ENCODE results near the gene GLO1. TPM values are rescaled to one million over a fixed set of nuclear protein-coding genes. Genes with fewer than 3 reads are reported as not detected.

GLO1 gene
- total RNA-seq, 1 experiment from 2014 or later, result 125 TPM

DNA sequence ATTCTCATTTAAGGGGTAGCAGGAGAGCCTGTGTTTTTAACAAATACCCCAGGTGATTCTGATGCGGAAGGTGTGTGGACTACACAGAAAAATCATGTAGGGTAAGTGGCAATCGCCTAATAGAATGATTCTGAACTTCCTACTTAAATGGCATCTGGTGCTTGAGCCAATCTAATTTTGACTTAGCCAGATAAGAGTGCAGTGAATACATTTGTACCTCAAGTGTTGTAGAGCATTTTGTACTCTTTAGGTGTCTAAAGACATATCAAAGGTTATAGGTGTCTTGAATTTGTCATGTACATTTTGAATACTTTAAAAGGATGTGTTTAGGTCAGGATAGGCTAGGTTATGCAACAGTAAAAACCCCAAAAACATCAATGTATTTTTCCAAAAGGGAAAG lies 53.2 kb downstream of the GLO1 start:
- H3K4me1 ChIP-seq (ENCODE audit: control insufficient read depth, insufficient read depth, low read length), result no peaks in the 10 kb centered on the region
- H3K4me3 ChIP-seq (ENCODE audit: low read depth in 2 of 2, low read length in 2 of 2), result no peak overlapping the region
- no TSS peak for BruUV-seq (replicated peaks)
- TF ChIP-seq REST (IDR thresholded peaks at IDR 0.05; ENCODE audit: insufficient read depth in 1 of 2, low read depth in 2 of 2, low read length in 1 of 2) (no peak), TCF7L2 (IDR thresholded peaks at IDR 0.05; ENCODE audit: low read depth, low read length) (no peak), SIN3A (IDR thresholded peaks at IDR 0.05; ENCODE audit: borderline replicate concordance, insufficient read depth, low read depth, low read length) (no peak), CTCF (IDR thresholded peaks at IDR 0.05) (no peak), POLR2AphosphoS5 (IDR thresholded peaks at IDR 0.05; ENCODE audit: low read depth, low read length) (no peak)
- H3K36me3 ChIP-seq (ENCODE audit: control insufficient read depth, insufficient read depth, low read length), result no peaks in the 10 kb centered on the region
- CTCF ChIA-PET, result no interaction called here
- no peaks in the 10 kb centered on the region for H3K9me3 ChIP-seq (ENCODE audit: control insufficient read depth, insufficient read depth, low read depth, low read length)
- POLR2A ChIA-PET, result no interaction called here
- intact Hi-C loops (cut with micrococcal nuclease; ENCODE audit: unreplicated experiment), result no loop called here
- no peaks in the 10 kb centered on the region for H3K27me3 ChIP-seq (ENCODE audit: control insufficient read depth, insufficient read depth, low read length)
- in situ Hi-C loops (cut with HindIII; ENCODE audit: low pct_unique_long_range_greater_than_20kb, low sequenced_read_pairs), result no loop called here
- DNase-seq (ENCODE audit: low read depth, low spot score) (no peak), ATAC-seq (no peak)
- H3K27ac ChIP-seq (ENCODE audit: low read length), result no peak overlapping the region

GRCh38 chr6:38648629-38649028 lies 54.3 kb downstream of the GLO1 start:
- in situ Hi-C loops (cut with HindIII; ENCODE audit: low pct_unique_long_range_greater_than_20kb, low sequenced_read_pairs), result no loop called here
- H3K36me3 ChIP-seq (ENCODE audit: control insufficient read depth, insufficient read depth, low read length), result no peaks in the 10 kb centered on the region
- ATAC-seq (no peak), DNase-seq (ENCODE audit: low read depth, low spot score) (no peak)
- no peak overlapping the region for H3K27ac ChIP-seq (ENCODE audit: low read length)
- no peak for TF ChIP-seq REST (IDR thresholded peaks at IDR 0.05; ENCODE audit: insufficient read depth in 1 of 2, low read depth in 2 of 2, low read length in 1 of 2)
- no peak for TF ChIP-seq SIN3A (IDR thresholded peaks at IDR 0.05; ENCODE audit: borderline replicate concordance, insufficient read depth, low read depth, low read length)
- TF ChIP-seq TCF7L2 (IDR thresholded peaks at IDR 0.05; ENCODE audit: low read depth, low read length), result no peak
- no peak for TF ChIP-seq POLR2AphosphoS5 (IDR thresholded peaks at IDR 0.05; ENCODE audit: low read depth, low read length)
- no peak for TF ChIP-seq CTCF (IDR thresholded peaks at IDR 0.05)
- ChIA-PET CTCF (interaction anchor here (0.7 kb wide), 1 partner anchor 23 kb away, joined by 6 read pairs; no protein-coding TSS in a partner anchor), POLR2A (no interaction called here)
- H3K4me1 ChIP-seq (ENCODE audit: control insufficient read depth, insufficient read depth, low read length), result no peaks in the 10 kb centered on the region
- no TSS peak for BruUV-seq (replicated peaks)
- H3K27me3 ChIP-seq (ENCODE audit: control insufficient read depth, insufficient read depth, low read length), result no peaks in the 10 kb centered on the region
- intact Hi-C loops (cut with micrococcal nuclease; ENCODE audit: unreplicated experiment), result no loop called here
- no peaks in the 10 kb centered on the region for H3K9me3 ChIP-seq (ENCODE audit: control insufficient read depth, insufficient read depth, low read depth, low read length)
- H3K4me3 ChIP-seq (ENCODE audit: low read depth in 2 of 2, low read length in 2 of 2), result no peak overlapping the region

All from Panc1 (cell line).